Measurements from ENCODE around the gene TAOK1.

GRCh38 chr17:29585080-29585751, 195.1 kb downstream of the TAOK1 start:
- TF ChIP-seq GATA2 (IDR thresholded peaks at IDR 0.05; ENCODE audit: low read depth, low read length) (no peak), GATA3 (IDR thresholded peaks at IDR 0.05; ENCODE audit: low read depth, low read length) (no peak)

Measured in SH-SY5Y (cell line).